ENCODE measurements around the gene RNF8. TPM values are rescaled to one million over a fixed set of nuclear protein-coding genes. Genes with fewer than 3 reads are reported as not detected.
A peak's percentile ranks its signal among the peaks of the same experiment; 100 is the strongest.
"Not testable (repeated sequence)": the region's sequence is repeated elsewhere in the genome, so short reads cannot be mapped to it uniquely, and the experiment has no call there.

The RNF8 gene, protein sequence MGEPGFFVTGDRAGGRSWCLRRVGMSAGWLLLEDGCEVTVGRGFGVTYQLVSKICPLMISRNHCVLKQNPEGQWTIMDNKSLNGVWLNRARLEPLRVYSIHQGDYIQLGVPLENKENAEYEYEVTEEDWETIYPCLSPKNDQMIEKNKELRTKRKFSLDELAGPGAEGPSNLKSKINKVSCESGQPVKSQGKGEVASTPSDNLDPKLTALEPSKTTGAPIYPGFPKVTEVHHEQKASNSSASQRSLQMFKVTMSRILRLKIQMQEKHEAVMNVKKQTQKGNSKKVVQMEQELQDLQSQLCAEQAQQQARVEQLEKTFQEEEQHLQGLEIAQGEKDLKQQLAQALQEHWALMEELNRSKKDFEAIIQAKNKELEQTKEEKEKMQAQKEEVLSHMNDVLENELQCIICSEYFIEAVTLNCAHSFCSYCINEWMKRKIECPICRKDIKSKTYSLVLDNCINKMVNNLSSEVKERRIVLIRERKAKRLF
- total RNA-seq: 10 to 100 TPM in 3 of 4 donors, 1 to 10 TPM in 1; 6.9 to 17.8 (median 11.9) TPM

DNA sequence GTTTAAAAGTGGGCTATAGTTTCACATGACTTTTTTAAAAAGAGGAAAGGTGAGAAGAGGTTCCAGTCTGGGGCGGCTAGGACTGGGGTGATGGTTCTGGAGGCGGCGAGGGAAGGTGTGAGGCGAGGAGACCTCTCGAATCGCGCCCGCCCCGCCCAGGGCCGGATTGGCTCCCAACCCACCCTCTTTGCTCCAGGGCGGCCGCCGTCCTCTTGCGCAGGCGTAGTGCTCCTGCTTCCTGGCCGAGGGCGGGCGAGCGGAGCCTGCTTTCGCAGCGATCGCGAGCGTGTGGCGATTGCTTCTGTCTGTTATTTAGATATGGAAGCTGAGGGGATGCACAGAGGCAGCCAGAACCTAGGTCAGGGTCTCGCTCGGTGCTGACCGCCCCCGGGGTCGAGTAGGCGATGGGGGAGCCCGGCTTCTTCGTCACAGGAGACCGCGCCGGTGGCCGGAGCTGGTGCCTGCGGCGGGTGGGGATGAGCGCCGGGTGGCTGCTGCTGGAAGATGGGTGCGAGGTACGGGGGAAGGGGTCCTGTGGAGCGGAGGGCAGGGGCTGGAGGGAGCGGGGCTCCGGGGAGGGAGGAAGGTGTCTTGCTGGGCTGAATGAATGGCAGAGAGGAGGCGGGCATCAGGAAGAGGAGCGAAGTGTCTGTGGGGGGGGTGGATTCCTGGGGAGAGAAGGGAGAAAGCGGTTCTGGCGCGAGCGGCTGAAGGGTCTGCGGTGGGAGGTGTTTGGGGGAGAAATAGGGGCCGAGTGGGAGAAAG lies at the start of gene RNF8:
TSS of gene RNF8 (plus strand) at position 223 of the 765 bp plus-strand sequence. CDS start at position 405, 182 bp downstream.
- in situ Hi-C loops (cut with MboI; ENCODE audit: low sequenced_read_pairs in 4 of 4) (loop anchor here in 1 of 4 donors (25.0 kb wide), 1 partner anchor 333 kb away; the partner anchor contains the start of gene MDGA1), intact Hi-C loops (cut with DNase I; ENCODE audit: low total_unique reads) (loop anchor here (1.0 to 10.0 kb wide), 3 partner anchors 29 to 341 kb away; partner anchors contain the start of genes CMTR1 and MDGA1)
- Histone ChIP-seq H3K4me3 (peak within 1 kb of the TSS; percentile 92 to 99 (median 93)), H3K36me3 (no peaks in the 10 kb centered on the region), H3K27ac (peak within 1 kb of the TSS; percentile 8 to 64 (median 48)), H3K9me3 (no peaks in the 10 kb centered on the region), H3K4me1 (peaks cover 19 to 22% of the 10 kb centered on the region in 2 donors), H3K27me3 (no peaks in the 10 kb centered on the region)
- TF ChIP-seq, protein P1, sequence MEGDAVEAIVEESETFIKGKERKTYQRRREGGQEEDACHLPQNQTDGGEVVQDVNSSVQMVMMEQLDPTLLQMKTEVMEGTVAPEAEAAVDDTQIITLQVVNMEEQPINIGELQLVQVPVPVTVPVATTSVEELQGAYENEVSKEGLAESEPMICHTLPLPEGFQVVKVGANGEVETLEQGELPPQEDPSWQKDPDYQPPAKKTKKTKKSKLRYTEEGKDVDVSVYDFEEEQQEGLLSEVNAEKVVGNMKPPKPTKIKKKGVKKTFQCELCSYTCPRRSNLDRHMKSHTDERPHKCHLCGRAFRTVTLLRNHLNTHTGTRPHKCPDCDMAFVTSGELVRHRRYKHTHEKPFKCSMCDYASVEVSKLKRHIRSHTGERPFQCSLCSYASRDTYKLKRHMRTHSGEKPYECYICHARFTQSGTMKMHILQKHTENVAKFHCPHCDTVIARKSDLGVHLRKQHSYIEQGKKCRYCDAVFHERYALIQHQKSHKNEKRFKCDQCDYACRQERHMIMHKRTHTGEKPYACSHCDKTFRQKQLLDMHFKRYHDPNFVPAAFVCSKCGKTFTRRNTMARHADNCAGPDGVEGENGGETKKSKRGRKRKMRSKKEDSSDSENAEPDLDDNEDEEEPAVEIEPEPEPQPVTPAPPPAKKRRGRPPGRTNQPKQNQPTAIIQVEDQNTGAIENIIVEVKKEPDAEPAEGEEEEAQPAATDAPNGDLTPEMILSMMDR (IDR thresholded peaks at IDR 0.05 in 4 of 5, conservative IDR thresholded peaks at IDR 0.05 in 1 of 5): no peak
- TF ChIP-seq POLR2A (IDR thresholded peaks at IDR 0.05): no peak
- DNase-seq: peak; percentile 73 to 83
- ATAC-seq: peak; percentile 89 to 91

DNA sequence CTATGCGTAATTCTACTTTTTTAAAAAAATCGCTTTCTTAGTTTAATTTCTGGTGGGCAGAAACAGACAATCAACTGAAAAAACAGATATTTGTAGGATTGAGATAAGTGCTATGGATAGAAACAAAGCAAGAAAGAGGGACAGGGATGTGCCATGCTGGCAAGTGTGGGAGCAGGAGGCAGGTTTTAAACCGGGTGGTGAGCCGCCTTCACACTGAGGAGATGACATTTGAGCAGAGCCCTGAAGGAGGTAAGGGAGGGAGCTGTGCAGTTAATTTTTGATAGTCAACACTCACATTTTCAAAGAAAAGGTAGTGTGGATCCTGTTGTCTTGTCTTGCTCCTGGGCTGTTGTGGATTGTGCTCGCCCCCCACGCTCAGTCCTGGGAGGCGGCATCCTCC lies 49.0 kb upstream of the RNF8 start:
- no peak for TF ChIP-seq POLR2A (IDR thresholded peaks at IDR 0.05)
- no peaks in the 10 kb centered on the region for H3K27me3 ChIP-seq

DNA sequence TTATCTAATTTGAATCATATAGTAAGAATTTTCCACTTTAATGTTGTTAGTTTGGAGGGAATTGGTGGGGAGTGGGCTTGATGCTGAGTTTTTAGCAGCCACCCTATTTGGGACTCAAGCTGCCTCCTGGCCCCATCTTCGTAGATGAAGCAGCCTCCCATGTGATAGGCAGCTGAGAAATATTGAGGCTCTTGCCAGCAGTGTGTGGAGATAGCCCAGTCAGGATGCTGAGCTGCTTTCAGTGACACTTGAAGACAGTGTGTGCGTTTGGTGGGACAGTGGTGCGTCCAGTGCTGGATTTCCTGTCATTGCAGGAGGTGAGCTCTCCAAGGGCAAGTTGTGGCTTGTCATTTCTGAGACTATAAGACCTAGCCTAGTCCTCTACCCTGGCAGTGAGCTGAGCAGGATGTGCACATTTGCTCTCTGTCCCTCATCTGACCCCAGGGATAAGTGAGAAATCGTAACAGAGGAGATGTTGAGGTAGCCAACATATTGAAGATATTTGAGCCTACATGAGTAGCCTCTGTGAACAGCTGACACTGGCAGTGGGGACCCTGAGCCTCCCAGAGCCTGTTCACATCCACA lies 47.9 kb upstream of the RNF8 start:
- ATAC-seq (peak in 1 of 2 donors; percentile 24), DNase-seq (no peak)
- Histone ChIP-seq H3K36me3 (peaks cover 4 to 17% of the 10 kb centered on the region in 2 donors), H3K4me1 (peaks cover 8 to 14% of the 10 kb centered on the region in 2 donors), H3K27ac (no peak overlapping the region), H3K4me3 (no peak overlapping the region), H3K27me3 (no peaks in the 10 kb centered on the region), H3K9me3 (no peaks in the 10 kb centered on the region)
- intact Hi-C loops (cut with DNase I; ENCODE audit: low total_unique reads) (loop anchor here (5.0 kb wide), 1 partner anchor 126 kb away; the partner anchor contains the start of gene CMTR1), in situ Hi-C loops (cut with MboI; ENCODE audit: low sequenced_read_pairs in 4 of 4) (no loop called here)
- TF ChIP-seq, protein P1 (IDR thresholded peaks at IDR 0.05 in 4 of 5, conservative IDR thresholded peaks at IDR 0.05 in 1 of 5): no peak
- no peak for TF ChIP-seq POLR2A (IDR thresholded peaks at IDR 0.05)

More for the DNA sequence above, 49.0 kb upstream of the RNF8 start:
- ATAC-seq (no peak), DNase-seq (no peak)
- H3K27ac ChIP-seq: no peak overlapping the region
- H3K4me1 ChIP-seq: peaks cover 8 to 14% of the 10 kb centered on the region in 2 donors
- intact Hi-C loops (cut with DNase I; ENCODE audit: low total_unique reads): loop anchor here (5.0 kb wide), 1 partner anchor 128 kb away; the partner anchor contains the start of gene CMTR1
- H3K9me3 ChIP-seq: no peaks in the 10 kb centered on the region
- H3K36me3 ChIP-seq: peaks cover 4 to 17% of the 10 kb centered on the region in 2 donors
- in situ Hi-C loops (cut with MboI; ENCODE audit: low sequenced_read_pairs in 4 of 4): no loop called here
- H3K4me3 ChIP-seq: no peak overlapping the region

DNA sequence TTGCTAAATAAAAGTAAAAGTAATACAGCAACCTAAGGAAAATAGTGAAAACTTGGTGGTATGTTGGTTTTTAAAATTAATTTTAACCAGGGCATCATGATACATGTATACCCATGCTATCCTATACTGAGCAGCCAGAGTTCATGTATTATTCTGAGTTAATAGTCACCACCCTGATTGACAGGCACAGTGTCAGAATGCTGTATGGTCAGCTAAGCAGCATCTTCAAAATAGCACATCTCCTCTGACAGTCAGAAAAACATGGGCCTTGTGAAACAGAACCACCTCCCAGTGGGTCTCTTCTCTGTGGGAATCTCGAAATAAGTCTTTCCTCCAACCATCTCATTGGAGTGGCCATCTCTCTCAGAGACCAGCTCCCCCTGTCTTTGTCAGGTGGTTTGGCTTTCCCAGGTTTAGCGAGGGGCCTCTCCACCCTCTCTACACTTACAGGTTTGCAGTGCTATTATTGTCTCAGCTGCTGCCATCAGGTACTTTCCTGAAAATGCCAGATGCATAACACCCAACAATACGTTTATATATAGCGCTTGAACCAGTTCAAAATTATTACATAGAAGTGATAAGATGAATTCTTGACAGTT lies 47.1 kb upstream of the RNF8 start:
- Histone ChIP-seq H3K36me3 (peaks cover 4 to 17% of the 10 kb centered on the region in 2 donors), H3K4me1 (peaks cover 8 to 14% of the 10 kb centered on the region in 2 donors), H3K27ac (no peak overlapping the region), H3K27me3 (no peaks in the 10 kb centered on the region), H3K4me3 (no peak overlapping the region), H3K9me3 (no peaks in the 10 kb centered on the region)
- DNase-seq: no peak
- in situ Hi-C loops (cut with MboI; ENCODE audit: low sequenced_read_pairs in 4 of 4): no loop called here
- TF ChIP-seq, protein P1 (IDR thresholded peaks at IDR 0.05 in 4 of 5, conservative IDR thresholded peaks at IDR 0.05 in 1 of 5): no peak
- no peak for TF ChIP-seq POLR2A (IDR thresholded peaks at IDR 0.05)
- ATAC-seq: no peak
- intact Hi-C loops (cut with DNase I; ENCODE audit: low total_unique reads): loop anchor here (5.0 kb wide), 1 partner anchor 126 kb away; the partner anchor contains the start of gene CMTR1

DNA sequence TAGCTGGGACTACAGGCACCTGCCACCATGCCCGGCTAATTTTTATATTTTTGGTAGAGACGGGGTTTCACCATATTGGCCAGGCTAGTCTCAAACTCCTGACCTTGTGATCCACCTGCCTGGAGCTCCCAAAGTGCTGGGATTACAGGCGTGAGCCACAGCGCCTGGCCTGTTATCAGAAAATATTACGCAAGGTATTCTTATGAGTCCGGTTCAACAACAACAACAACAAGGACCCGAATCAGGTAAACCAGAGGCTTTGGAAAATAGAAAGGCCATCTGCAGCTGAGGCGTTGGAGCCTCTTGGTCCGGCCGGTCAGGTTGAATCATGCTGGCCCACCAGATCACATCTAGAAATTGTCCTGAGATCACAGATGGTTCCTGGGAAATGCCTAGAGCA lies 46.3 kb upstream of the RNF8 start:
- peaks cover 4 to 16% of the 10 kb centered on the region in 2 donors for H3K36me3 ChIP-seq
- H3K9me3 ChIP-seq; H3K4me3 ChIP-seq; H3K27me3 ChIP-seq; in situ Hi-C loops (cut with MboI; ENCODE audit: low sequenced_read_pairs in 4 of 4); DNase-seq; H3K27ac ChIP-seq; ATAC-seq: not testable (repeated sequence)
- peaks cover 8 to 14% of the 10 kb centered on the region in 2 donors for H3K4me1 ChIP-seq
- intact Hi-C loops (cut with DNase I; ENCODE audit: low total_unique reads): loop anchor here (5.0 kb wide), 1 partner anchor 125 kb away; the partner anchor contains the start of gene CMTR1

All from gastrocnemius medialis (tissue), 4 donors.